Lower leg skin (tissue), 3 donors: ENCODE data around the gene MTUS2.

Experiments
- POLR2A ChIP-seq, 2 donors: fragments of 450-650 bp; IDR thresholded peaks; one replicate each; pipeline ENCODE4 v1.6.1; 2016 to 2017; ENCODE audit warnings: antibody characterized with exemption in 2 of 2, mild to moderate bottlenecking in 1 of 2, moderate library complexity in 1 of 2
- TF ChIP-seq, protein P1 (sequence below), 3 donors: fragments of 450-650 bp; IDR thresholded peaks; one replicate each; pipeline ENCODE4 v1.5.1; 2016; ENCODE audit warnings: antibody characterized with exemption in 3 of 3, mild to moderate bottlenecking in 3 of 3, moderate library complexity in 2 of 3

DNA sequence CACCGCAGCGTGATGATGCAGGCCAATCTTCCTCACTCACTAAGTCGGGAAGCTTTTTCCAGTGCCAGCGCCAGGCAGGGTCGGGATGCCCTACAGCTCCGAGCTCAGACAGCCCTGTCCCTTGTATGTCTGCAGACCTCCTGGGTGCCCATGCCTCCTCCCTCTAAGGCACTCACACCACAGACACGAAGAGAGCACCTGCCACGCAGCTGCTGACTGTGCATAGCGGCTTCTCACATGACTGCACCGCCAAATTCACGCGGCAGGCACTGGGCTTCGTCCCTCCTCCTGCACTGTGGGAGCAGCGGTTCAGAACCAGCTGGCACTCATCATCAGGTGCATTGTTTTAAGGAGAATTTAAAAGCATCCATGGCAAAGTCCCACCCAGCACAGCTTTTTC, 687.2 kb downstream of the MTUS2 start:
- TF ChIP-seq, protein P1, sequence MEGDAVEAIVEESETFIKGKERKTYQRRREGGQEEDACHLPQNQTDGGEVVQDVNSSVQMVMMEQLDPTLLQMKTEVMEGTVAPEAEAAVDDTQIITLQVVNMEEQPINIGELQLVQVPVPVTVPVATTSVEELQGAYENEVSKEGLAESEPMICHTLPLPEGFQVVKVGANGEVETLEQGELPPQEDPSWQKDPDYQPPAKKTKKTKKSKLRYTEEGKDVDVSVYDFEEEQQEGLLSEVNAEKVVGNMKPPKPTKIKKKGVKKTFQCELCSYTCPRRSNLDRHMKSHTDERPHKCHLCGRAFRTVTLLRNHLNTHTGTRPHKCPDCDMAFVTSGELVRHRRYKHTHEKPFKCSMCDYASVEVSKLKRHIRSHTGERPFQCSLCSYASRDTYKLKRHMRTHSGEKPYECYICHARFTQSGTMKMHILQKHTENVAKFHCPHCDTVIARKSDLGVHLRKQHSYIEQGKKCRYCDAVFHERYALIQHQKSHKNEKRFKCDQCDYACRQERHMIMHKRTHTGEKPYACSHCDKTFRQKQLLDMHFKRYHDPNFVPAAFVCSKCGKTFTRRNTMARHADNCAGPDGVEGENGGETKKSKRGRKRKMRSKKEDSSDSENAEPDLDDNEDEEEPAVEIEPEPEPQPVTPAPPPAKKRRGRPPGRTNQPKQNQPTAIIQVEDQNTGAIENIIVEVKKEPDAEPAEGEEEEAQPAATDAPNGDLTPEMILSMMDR (IDR thresholded peaks at IDR 0.05): no peak
- TF ChIP-seq POLR2A (IDR thresholded peaks at IDR 0.05): no peak
